A172 (cell line): ENCODE results near the gene CCDC120. TPM values are rescaled to one million over a fixed set of nuclear protein-coding genes. Genes with fewer than 3 reads are reported as not detected.

Experiments used
- DNase-seq: peaks from one replicate; pipeline ENCODE4 v3.0.0-alpha.2; 2015; ENCODE audit warnings: low spot score
- total RNA-seq: library from RNA; depleted of rRNA; stranded (reverse); fragments of >200 nt; shearing (Covaris generic); gene quantifications from 2 replicates; pipeline ENCODE4 v1.2.3, GENCODE V29; 2014

CCDC120 gene
- total RNA-seq, 1 experiment from 2014 or later: not detected

GRCh38 chrX:49063715-49064114 is 4.9 kb downstream of the CCDC120 start:
- DNase-seq: no peak

GRCh38 chrX:49064303-49064702 is 5.5 kb downstream of the CCDC120 start:
- no peak for DNase-seq

GRCh38 chrX:49064735-49065134 is 5.9 kb downstream of the CCDC120 start:
- no peak for DNase-seq

- DNase-seq: no peak
Observed at GRCh38 chrX:49066278-49066677, 7.5 kb downstream of the CCDC120 start.

GRCh38 chrX:49066690-49067089 is 7.9 kb downstream of the CCDC120 start:
- no peak for DNase-seq

GRCh38 chrX:49067285-49068120 is 8.7 kb downstream of the CCDC120 start:
- DNase-seq: no peak

- DNase-seq: no peak
Observed at GRCh38 chrX:49069038-49069437, 10.2 kb downstream of the CCDC120 start.

GRCh38 chrX:49070988-49071387 is 12.2 kb downstream of the CCDC120 start:
- no peak for DNase-seq

GRCh38 chrX:49071877-49072711 is 13.3 kb downstream of the CCDC120 start:
- no peak for DNase-seq

- no peak for DNase-seq
Observed at GRCh38 chrX:49072712-49073095, 13.9 kb downstream of the CCDC120 start.

- peak; percentile 84 for DNase-seq
Observed at GRCh38 chrX:49073601-49074575, 15.1 kb downstream of the CCDC120 start, which contains the start of gene PRAF2. Gene PRAF2 (minus strand): TSS chrX:49074002. CDS start chrX:49073987, 15 bp downstream.

GRCh38 chrX:49075347-49075746 is 16.5 kb downstream of the CCDC120 start:
- no peak for DNase-seq

GRCh38 chrX:49077941-49078340 is 19.1 kb downstream of the CCDC120 start:
- no peak for DNase-seq

GRCh38 chrX:49079489-49080428 is 21.0 kb downstream of the CCDC120 start, which contains the start of gene WDR45:
Gene WDR45 (minus strand): TSS chrX:49079887. CDS start chrX:49078095, 1,792 bp downstream.
- DNase-seq: peak; percentile 70

- no peak for DNase-seq
Observed at GRCh38 chrX:49082271-49082871, 23.6 kb downstream of the CCDC120 start.

- DNase-seq: no peak
Observed at GRCh38 chrX:49089553-49089952, 30.8 kb downstream of the CCDC120 start.

GRCh38 chrX:49096419-49096818 is 37.6 kb downstream of the CCDC120 start:
- DNase-seq: no peak

- peak; percentile 90 for DNase-seq
Observed at GRCh38 chrX:49100704-49101628, 42.2 kb downstream of the CCDC120 start.

GRCh38 chrX:49101629-49101984 is 42.8 kb downstream of the CCDC120 start:
- no peak for DNase-seq
